NB4 (cell line): Measurements from ENCODE around the gene BEST2.

ENCODE experiments used
- MYC ChIP-seq: IDR thresholded peaks from 2 replicates; pipeline ENCODE4 v1.6.1; 2011; ENCODE audit warnings: low read depth, low read length
- POLR2A ChIP-seq: IDR thresholded peaks from 2 replicates; pipeline ENCODE4 v1.6.1; 2011; ENCODE audit warnings: mild to moderate bottlenecking; ENCODE audit not compliant: insufficient read length; ENCODE audit errors: extremely low read depth
- TF ChIP-seq, protein P1 (sequence below): IDR thresholded peaks from one replicate; pipeline ENCODE4 v1.5.1; 2012; ENCODE audit warnings: low read depth, low read length
- TF ChIP-seq, protein P2 (sequence below): IDR thresholded peaks from 2 replicates; pipeline ENCODE4 v1.6.1; 2011; ENCODE audit warnings: low read depth, low read length

DNA sequence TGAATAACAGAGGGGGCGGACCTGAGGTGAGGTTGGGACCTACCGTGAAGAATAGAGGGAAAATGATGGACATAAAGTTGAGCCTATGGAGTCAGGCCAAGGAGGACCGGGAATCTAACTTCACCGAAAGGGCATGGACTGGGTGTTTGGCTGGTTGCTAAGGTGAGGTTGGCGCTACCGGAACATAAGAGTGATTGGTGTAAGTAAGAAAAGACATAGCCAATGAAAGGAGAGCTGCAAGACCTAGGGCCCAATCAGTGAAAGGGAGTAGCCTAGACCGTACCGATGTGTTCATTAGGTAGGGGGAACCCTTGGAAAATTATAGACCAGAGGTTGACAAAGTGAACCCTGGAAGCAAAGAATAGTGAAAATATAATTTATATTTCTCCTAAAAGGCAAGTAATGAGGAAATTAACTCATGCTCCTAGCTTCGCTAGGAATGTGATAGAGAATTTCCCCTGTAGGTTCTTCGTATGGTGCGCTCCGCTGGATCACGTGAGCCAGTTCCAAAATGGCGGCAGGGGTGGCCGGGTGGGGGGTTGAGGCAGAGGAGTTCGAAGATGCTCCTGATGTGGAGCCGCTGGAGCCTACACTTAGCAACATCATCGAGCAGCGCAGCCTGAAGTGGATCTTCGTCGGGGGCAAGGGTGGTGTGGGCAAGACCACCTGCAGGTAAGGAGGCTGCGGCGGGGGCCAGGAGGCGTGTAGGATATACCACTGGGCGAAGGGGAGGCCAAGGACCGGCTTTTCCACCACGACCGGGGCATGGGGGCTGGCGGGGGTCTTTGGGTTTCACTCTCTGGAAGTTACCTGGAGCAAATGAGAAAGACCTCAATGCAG is 14.4 kb upstream of the BEST2 start, which contains the start of gene GET3:
- TF ChIP-seq, protein P1, sequence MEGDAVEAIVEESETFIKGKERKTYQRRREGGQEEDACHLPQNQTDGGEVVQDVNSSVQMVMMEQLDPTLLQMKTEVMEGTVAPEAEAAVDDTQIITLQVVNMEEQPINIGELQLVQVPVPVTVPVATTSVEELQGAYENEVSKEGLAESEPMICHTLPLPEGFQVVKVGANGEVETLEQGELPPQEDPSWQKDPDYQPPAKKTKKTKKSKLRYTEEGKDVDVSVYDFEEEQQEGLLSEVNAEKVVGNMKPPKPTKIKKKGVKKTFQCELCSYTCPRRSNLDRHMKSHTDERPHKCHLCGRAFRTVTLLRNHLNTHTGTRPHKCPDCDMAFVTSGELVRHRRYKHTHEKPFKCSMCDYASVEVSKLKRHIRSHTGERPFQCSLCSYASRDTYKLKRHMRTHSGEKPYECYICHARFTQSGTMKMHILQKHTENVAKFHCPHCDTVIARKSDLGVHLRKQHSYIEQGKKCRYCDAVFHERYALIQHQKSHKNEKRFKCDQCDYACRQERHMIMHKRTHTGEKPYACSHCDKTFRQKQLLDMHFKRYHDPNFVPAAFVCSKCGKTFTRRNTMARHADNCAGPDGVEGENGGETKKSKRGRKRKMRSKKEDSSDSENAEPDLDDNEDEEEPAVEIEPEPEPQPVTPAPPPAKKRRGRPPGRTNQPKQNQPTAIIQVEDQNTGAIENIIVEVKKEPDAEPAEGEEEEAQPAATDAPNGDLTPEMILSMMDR = no peak
- TF ChIP-seq, protein P2, sequence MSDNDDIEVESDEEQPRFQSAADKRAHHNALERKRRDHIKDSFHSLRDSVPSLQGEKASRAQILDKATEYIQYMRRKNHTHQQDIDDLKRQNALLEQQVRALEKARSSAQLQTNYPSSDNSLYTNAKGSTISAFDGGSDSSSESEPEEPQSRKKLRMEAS = peak; percentile 78
- no peak for TF ChIP-seq MYC
- TF ChIP-seq POLR2A = peak; percentile 52
